Heart left ventricle (tissue), 13 donors: ENCODE measurements around the gene ENOX1.

ENCODE experiments used
- CTCF ChIP-seq, 12 donors: fragments of 200-600 bp; sonication (generic) in 4 of 12; IDR thresholded peaks; one replicate each; pipeline versions ENCODE4 v1.5.0 to v1.8.0; 2018 to 2022; ENCODE audit warnings: antibody characterized with exemption in 12 of 12, mild to moderate bottlenecking in 5 of 12
- POLR2A ChIP-seq, 2 donors: fragments of 450-650 bp; IDR thresholded peaks; one replicate each; pipeline ENCODE4 v1.6.1; 2017; ENCODE audit warnings: antibody characterized with exemption in 2 of 2, mild to moderate bottlenecking in 2 of 2, moderate library complexity in 2 of 2
- donor health status: ischemic (EF 13 %, LVEDD 7.1; RV severe dilation, severe dysfunction).
- donor health status: DM: no; HTN: yes; CAD: no.
- donor health status: DM: no; HTN: no; CAD: no.
- donor health status: ischemic (EF 25% LVEDD 6.9; RV normal size, moderate dysfunction).
- donor health status: ischemic (EF 25% LVEDD 5.7; RV mildly dilated, moderate dysfunction).
- donor health status: ischemic (EF 35%, LVEDD 5.7; RV mildly dilated, moderate dysfunction).
- donor health status: nonischemic (EF 11% LVEDD 7.7; RV severe dilation, severe dysfunction).
- donor health status: DM: yes; HTN: yes; CAD: no.
- donor health status: PGD.
- donor health status: ischemic (EF 29% LVEDD 5.4; RV normal size, mild dysfunction).
- donor health status: nonischemic (EF 23%, LVEDD 6.1; RV moderate dilation, normal function).

- no peak for TF ChIP-seq CTCF (IDR thresholded peaks at IDR 0.05)
- TF ChIP-seq POLR2A (IDR thresholded peaks at IDR 0.05), result no peak
These were observed 219.2 kb downstream of the ENOX1 start for GRCh38 chr13:43567608-43568007.
